Osteocyte (in vitro differentiated cells): Measurements from ENCODE around the gene CNTN5. TPM values are rescaled to one million over a fixed set of nuclear protein-coding genes. Genes with fewer than 3 reads are reported as not detected.

Experiments
- DNase-seq: peaks from one replicate; pipeline ENCODE4 v3.0.0; 2021; ENCODE audit warnings: mixed read lengths; ENCODE audit not compliant: unreplicated experiment; ENCODE audit errors: extremely low spot score
- H3K27ac Mint-ChIP-seq: one replicate; pipeline ENCODE4 v1.8.0; 2021; ENCODE audit warnings: mild to moderate bottlenecking, mixed read lengths; ENCODE audit not compliant: unreplicated experiment
- H3K27me3 Mint-ChIP-seq: one replicate; pipeline ENCODE4 v1.8.0; 2021; ENCODE audit warnings: mixed read lengths; ENCODE audit not compliant: unreplicated experiment
- H3K36me3 Mint-ChIP-seq: one replicate; pipeline ENCODE4 v1.8.0; 2021; ENCODE audit warnings: mixed read lengths; ENCODE audit not compliant: unreplicated experiment
- H3K4me1 Mint-ChIP-seq: one replicate; pipeline ENCODE4 v1.8.0; 2021; ENCODE audit warnings: mixed read lengths; ENCODE audit not compliant: unreplicated experiment
- H3K4me3 Mint-ChIP-seq: one replicate; pipeline ENCODE4 v1.8.0; 2021; ENCODE audit warnings: mild to moderate bottlenecking, moderate library complexity, mixed read lengths; ENCODE audit not compliant: unreplicated experiment
- H3K9me3 Mint-ChIP-seq: one replicate; pipeline ENCODE4 v1.8.0; 2021; ENCODE audit warnings: mixed read lengths; ENCODE audit not compliant: unreplicated experiment
- CTCF ChIP-seq: fragments of 200-600 bp; sonication (generic); IDR thresholded peaks from 2 replicates; pipeline ENCODE4 v1.5.0; 2021; ENCODE audit warnings: antibody characterized with exemption, mild to moderate bottlenecking, moderate library complexity
- total RNA-seq: library from RNA; stranded (reverse); gene quantifications from 2 replicates; pipeline ENCODE4 v1.2.1, GENCODE V29; 2021

CNTN5 gene
- total RNA-seq, 1 donor from 2014 or later = 0.30 TPM

GRCh38 chr11:99376463-99376862 lies 355.7 kb downstream of the CNTN5 start:
- Mint-ChIP-seq H3K27ac (no peak overlapping the region), H3K9me3 (peaks cover 3% of the 10 kb centered on the region), H3K36me3 (no peaks in the 10 kb centered on the region), H3K4me1 (no peaks in the 10 kb centered on the region), H3K27me3 (peaks cover 9% of the 10 kb centered on the region), H3K4me3 (no peak overlapping the region)
- no peak for DNase-seq
- TF ChIP-seq CTCF = no peak

GRCh38 chr11:99383648-99384245 lies 363.0 kb downstream of the CNTN5 start:
- Mint-ChIP-seq H3K27me3 (peaks cover 15% of the 10 kb centered on the region), H3K9me3 (no peaks in the 10 kb centered on the region), H3K4me3 (no peak overlapping the region), H3K27ac (no peak overlapping the region), H3K4me1 (no peaks in the 10 kb centered on the region), H3K36me3 (no peaks in the 10 kb centered on the region)
- DNase-seq = no peak
- TF ChIP-seq CTCF = no peak

- peaks cover 36% of the 10 kb centered on the region for H3K27me3 Mint-ChIP-seq
- H3K4me3 Mint-ChIP-seq = no peak overlapping the region
- H3K9me3 Mint-ChIP-seq = no peaks in the 10 kb centered on the region
- H3K27ac Mint-ChIP-seq = no peak overlapping the region
- no peaks in the 10 kb centered on the region for H3K36me3 Mint-ChIP-seq
- no peak for TF ChIP-seq CTCF
- no peaks in the 10 kb centered on the region for H3K4me1 Mint-ChIP-seq
- DNase-seq = no peak
These were observed 370.5 kb downstream of the CNTN5 start for GRCh38 chr11:99391245-99391644.

- no peaks in the 10 kb centered on the region for H3K4me1 Mint-ChIP-seq
- no peaks in the 10 kb centered on the region for H3K9me3 Mint-ChIP-seq
- DNase-seq = no peak
- no peak for TF ChIP-seq CTCF
- peaks cover 26% of the 10 kb centered on the region for H3K27me3 Mint-ChIP-seq
- no peak overlapping the region for H3K4me3 Mint-ChIP-seq
- no peak overlapping the region for H3K27ac Mint-ChIP-seq
- H3K36me3 Mint-ChIP-seq = no peaks in the 10 kb centered on the region
These were observed 385.6 kb downstream of the CNTN5 start for GRCh38 chr11:99406345-99406744.

- Mint-ChIP-seq H3K4me3 (no peak overlapping the region), H3K4me1 (no peaks in the 10 kb centered on the region), H3K9me3 (no peaks in the 10 kb centered on the region), H3K27me3 (peaks cover 30% of the 10 kb centered on the region), H3K27ac (no peak overlapping the region), H3K36me3 (no peaks in the 10 kb centered on the region)
- no peak for TF ChIP-seq CTCF
- no peak for DNase-seq
These were observed 389.9 kb downstream of the CNTN5 start for GRCh38 chr11:99410636-99411035.
